OCI-LY1 (cell line): Measurements from ENCODE around the gene TNRC6A.

Source experiments
- H2AFZ ChIP-seq: fragments of 200-600 bp; sonication (generic), shearing (Covaris generic); 2 replicates; pipeline ENCODE4 v1.6.0; 2014; ENCODE audit warnings: antibody characterized with exemption, mild to moderate bottlenecking, low read length
- H3F3A ChIP-seq: fragments of 200-600 bp; sonication (generic), shearing (Covaris generic); 2 replicates; pipeline ENCODE4 v1.6.0; 2014; ENCODE audit warnings: mild to moderate bottlenecking, antibody characterized with exemption, low read length, moderate library complexity; ENCODE audit not compliant: insufficient read depth
- H3K27ac ChIP-seq: fragments of 200-600 bp; sonication (generic); 2 replicates; pipeline ENCODE4 v1.5.1; 2014; ENCODE audit warnings: low read length, mixed run types, mild to moderate bottlenecking, low read depth; ENCODE audit not compliant: poor library complexity, severe bottlenecking
- H3K27me3 ChIP-seq: fragments of 200-600 bp; sonication (generic); 2 replicates; pipeline ENCODE4 v1.6.0; 2014; ENCODE audit warnings: antibody characterized with exemption, mild to moderate bottlenecking, low read length, moderate library complexity; ENCODE audit not compliant: insufficient read depth
- H3K36me3 ChIP-seq: fragments of 200-600 bp; sonication (generic); 2 replicates; pipeline ENCODE4 v1.6.1; 2014; ENCODE audit warnings: mild to moderate bottlenecking, antibody characterized with exemption, low read length, moderate library complexity, mixed read lengths; ENCODE audit not compliant: insufficient read depth
- H3K4me1 ChIP-seq: fragments of 200-600 bp; sonication (generic); 2 replicates; pipeline ENCODE4 v1.5.1; 2014; ENCODE audit warnings: mild to moderate bottlenecking, low read length, moderate library complexity; ENCODE audit not compliant: insufficient read depth, severe bottlenecking
- H3K4me2 ChIP-seq: fragments of 200-600 bp; sonication (generic), shearing (Covaris generic); 2 replicates; pipeline ENCODE4 v1.6.1; 2014; ENCODE audit warnings: low read length
- H3K4me3 ChIP-seq: fragments of 200-600 bp; sonication (generic); 2 replicates; pipeline ENCODE4 v1.5.1; 2014; ENCODE audit warnings: low read length, low read depth, mild to moderate bottlenecking, mixed read lengths; ENCODE audit not compliant: poor library complexity, severe bottlenecking
- H3K79me2 ChIP-seq: fragments of 200-600 bp; shearing (Covaris generic); 2 replicates; pipeline ENCODE4 v1.6.1; 2016; ENCODE audit warnings: mixed run types, low read length, mixed read lengths; ENCODE audit not compliant: insufficient read depth
- H3K9ac ChIP-seq: fragments of 200-600 bp; sonication (generic), shearing (Covaris generic); 2 replicates; pipeline ENCODE4 v1.6.1; 2014; ENCODE audit warnings: mild to moderate bottlenecking, low read length, mixed read lengths
- H3K9me2 ChIP-seq: fragments of 200-600 bp; sonication (generic), shearing (Covaris generic); 2 replicates; pipeline ENCODE4 v1.6.1; 2014; ENCODE audit warnings: low read depth, mild to moderate bottlenecking, low read length, mixed read lengths
- H3K9me3 ChIP-seq: fragments of 200-600 bp; shearing (Covaris generic); 2 replicates; pipeline ENCODE4 v1.6.1; 2014; ENCODE audit warnings: low read length, mixed read lengths
- H4K20me1 ChIP-seq: fragments of 200-600 bp; sonication (generic), shearing (Covaris generic); 2 replicates; pipeline ENCODE4 v1.6.0; 2016; ENCODE audit warnings: mild to moderate bottlenecking, low read length; ENCODE audit not compliant: insufficient read depth
- CTCF ChIP-seq: fragments of 200-600 bp; sonication (generic), shearing (Covaris generic); IDR thresholded peaks from 2 replicates; pipeline ENCODE4 v1.5.1; 2017; ENCODE audit warnings: mild to moderate bottlenecking, antibody characterized with exemption, low read length, moderate library complexity, mixed read lengths
- EZH2 ChIP-seq: fragments of 200-600 bp; sonication (generic), shearing (Covaris generic); IDR thresholded peaks from 2 replicates; pipeline ENCODE4 v1.8.0; 2017; ENCODE audit warnings: borderline replicate concordance, mixed run types, mild to moderate bottlenecking, antibody characterized with exemption, low read length, moderate library complexity, mixed read lengths

The TNRC6A gene

GRCh38 chr16:24694931-24695330 is 34.5 kb upstream of the TNRC6A start:
- Histone ChIP-seq H3K36me3 (no peaks in the 10 kb centered on the region), H3K4me3 (no peak overlapping the region), H4K20me1 (no peaks in the 10 kb centered on the region), H3K79me2 (no peaks in the 10 kb centered on the region), H3F3A (no peaks in the 10 kb centered on the region), H3K4me1 (no peaks in the 10 kb centered on the region), H3K27ac (no peak overlapping the region), H3K4me2 (no peak overlapping the region), H3K9me2 (no peaks in the 10 kb centered on the region), H3K9ac (no peak overlapping the region), H2AFZ (no peak overlapping the region), H3K27me3 (no peaks in the 10 kb centered on the region), H3K9me3 (no peaks in the 10 kb centered on the region)
- TF ChIP-seq EZH2, result no peak

- no peaks in the 10 kb centered on the region for H3K27me3 ChIP-seq
- H3K4me2 ChIP-seq, result no peak overlapping the region
- H3K9ac ChIP-seq, result no peak overlapping the region
- H3K4me3 ChIP-seq, result no peak overlapping the region
- H3F3A ChIP-seq, result no peaks in the 10 kb centered on the region
- H3K27ac ChIP-seq, result no peak overlapping the region
- no peaks in the 10 kb centered on the region for H3K4me1 ChIP-seq
- H3K36me3 ChIP-seq, result no peaks in the 10 kb centered on the region
- H3K9me3 ChIP-seq, result no peaks in the 10 kb centered on the region
- no peaks in the 10 kb centered on the region for H3K79me2 ChIP-seq
- TF ChIP-seq EZH2, result no peak
- no peak for TF ChIP-seq CTCF
- H3K9me2 ChIP-seq, result no peaks in the 10 kb centered on the region
- no peaks in the 10 kb centered on the region for H4K20me1 ChIP-seq
- no peak overlapping the region for H2AFZ ChIP-seq
Measured at GRCh38 chr16:24696699-24697098, 32.8 kb upstream of the TNRC6A start.

GRCh38 chr16:24698308-24698707 is 31.1 kb upstream of the TNRC6A start:
- Histone ChIP-seq H3K79me2 (no peaks in the 10 kb centered on the region), H4K20me1 (no peaks in the 10 kb centered on the region), H3K9me3 (no peaks in the 10 kb centered on the region), H2AFZ (no peak overlapping the region), H3K27ac (no peak overlapping the region), H3K27me3 (no peaks in the 10 kb centered on the region), H3K4me3 (no peak overlapping the region), H3K36me3 (no peaks in the 10 kb centered on the region), H3F3A (no peaks in the 10 kb centered on the region), H3K9me2 (no peaks in the 10 kb centered on the region), H3K4me2 (no peak overlapping the region), H3K4me1 (no peaks in the 10 kb centered on the region), H3K9ac (no peak overlapping the region)
- TF ChIP-seq CTCF, result no peak
- TF ChIP-seq EZH2, result no peak

GRCh38 chr16:24699151-24699723 is 30.2 kb upstream of the TNRC6A start:
- Histone ChIP-seq H3K4me2 (no peak overlapping the region), H3K4me1 (no peaks in the 10 kb centered on the region), H3K9ac (no peak overlapping the region), H3K79me2 (no peaks in the 10 kb centered on the region), H3F3A (no peaks in the 10 kb centered on the region), H3K36me3 (no peaks in the 10 kb centered on the region), H3K9me2 (no peaks in the 10 kb centered on the region), H3K4me3 (no peak overlapping the region), H3K9me3 (no peaks in the 10 kb centered on the region), H3K27ac (no peak overlapping the region), H2AFZ (no peak overlapping the region), H3K27me3 (no peaks in the 10 kb centered on the region), H4K20me1 (no peaks in the 10 kb centered on the region)
- TF ChIP-seq EZH2, result no peak
- TF ChIP-seq CTCF, result no peak
